Heart left ventricle (tissue), 16 donors: ENCODE measurements around the gene TMED6. TPM values are rescaled to one million over a fixed set of nuclear protein-coding genes. Genes with fewer than 3 reads are reported as not detected.

Experiments used
- ATAC-seq, 4 donors: fragments of 200-7000 bp; cut with Tn5 transposase; one replicate each; pipeline ENCODE4 v1.9.1; 2020 to 2022; ENCODE audit warnings: moderate library complexity in 4 of 4, mild to moderate bottlenecking in 3 of 4, moderate number of reproducible peaks in 1 of 4
- DNase-seq, 5 donors: peaks; one replicate each; pipeline ENCODE4 v3.0.0-alpha.2; 2020
- H3K27ac ChIP-seq, 12 donors: fragments of 200-600 bp; sonication (generic) in 4 of 12; one replicate each; pipeline versions ENCODE4 v1.5.0 to v1.8.0; 2016 to 2022; ENCODE audit warnings: mild to moderate bottlenecking in 2 of 12
- H3K27me3 ChIP-seq, 9 donors: fragments of 200-600 bp; sonication (generic) in 2 of 9; one replicate each; pipeline versions ENCODE4 v1.5.1 to v1.8.0; 2016 to 2022; ENCODE audit warnings: mild to moderate bottlenecking in 3 of 9
- H3K36me3 ChIP-seq, 9 donors: fragments of 200-600 bp; sonication (generic) in 2 of 9; one replicate each; pipeline versions ENCODE4 v1.5.0 to v1.8.0; 2018 to 2022; ENCODE audit warnings: mild to moderate bottlenecking in 2 of 9
- H3K4me1 ChIP-seq, 12 donors: fragments of 200-600 bp; sonication (generic) in 4 of 12; one replicate each; pipeline versions ENCODE4 v1.5.0 to v1.8.0; 2016 to 2022; ENCODE audit warnings: mild to moderate bottlenecking in 3 of 12
- H3K4me3 ChIP-seq, 12 donors: fragments of 200-600 bp; sonication (generic) in 4 of 12; one replicate each; pipeline versions ENCODE4 v1.5.0 to v1.8.0; 2017 to 2022; ENCODE audit warnings: mild to moderate bottlenecking in 9 of 12, moderate library complexity in 4 of 12
- H3K9me3 ChIP-seq, 12 donors: fragments of 200-600 bp; sonication (generic) in 4 of 12; one replicate each; pipeline versions ENCODE4 v1.5.0 to v1.8.0; 2016 to 2022; ENCODE audit warnings: mild to moderate bottlenecking in 1 of 12
- POLR2A ChIP-seq, 2 donors: fragments of 450-650 bp; IDR thresholded peaks; one replicate each; pipeline ENCODE4 v1.6.1; 2017; ENCODE audit warnings: antibody characterized with exemption in 2 of 2, mild to moderate bottlenecking in 2 of 2, moderate library complexity in 2 of 2
- whole genome bisulfite sequencing, 4 donors: extraction: QIAGEN DNeasy Blood & Tissue Kit in 2 of 4; methylation state at CpG; one replicate each; pipeline versions ENCODE4 v1.1.5 to v1.1.7; 2013 to 2018; 5-methylcytosine and 5-hydroxymethylcytosine counted together
- intact Hi-C, 10 donors: fragments of 100-400 bp; cut with DNase I; formaldehyde crosslinking; loops; one replicate each; pipeline versions ENCODE4 v1.11.1 to v1.14.2; 2022
- polyA plus RNA-seq, 2 donors: library from polyadenylated mRNA; stranded (reverse); fragments of 200-250 nt; gene quantifications; one replicate each; pipeline ENCODE4 v1.2.3, GENCODE V29; 2013
- total RNA-seq, 9 donors: library from RNA; depleted of rRNA in 2 of 9; stranded (reverse); fragments of >200 nt in 2 of 9; fragmentation: NEBNext Ultra II Directional in 3 of 9; extraction: Animal tissue kit (Norgen Biotek cat#: 25700) in 3 of 9; gene quantifications; one replicate each; pipeline versions ENCODE4 v1.1.0 to v1.2.4, GENCODE V29; 2016 to 2023
- TF ChIP-seq, protein P1 (sequence below), 12 donors: fragments of 200-600 bp; sonication (generic) in 4 of 12; IDR thresholded peaks; one replicate each; pipeline versions ENCODE4 v1.5.0 to v1.8.0; 2018 to 2022; ENCODE audit warnings: antibody characterized with exemption in 12 of 12, mild to moderate bottlenecking in 5 of 12
- donor health status: ischemic (EF 13 %, LVEDD 7.1; RV severe dilation, severe dysfunction).
- donor health status: healthy with polysubstance abuse.
- donor health status: DM: no; HTN: yes; CAD: no.
- donor health status: DM: no; HTN: no; CAD: no.
- donor health status: ischemic (EF 25% LVEDD 6.9; RV normal size, moderate dysfunction).
- donor health status: ischemic (EF 25% LVEDD 5.7; RV mildly dilated, moderate dysfunction).
- donor health status: healthy.
- donor health status: DM: yes; HTN: yes; CAD: no.
- donor health status: ischemic (EF 35%, LVEDD 5.7; RV mildly dilated, moderate dysfunction).
- donor health status: nonischemic (EF 11% LVEDD 7.7; RV severe dilation, severe dysfunction).
- donor health status: DM: yes; HTN: yes; CAD: no.
- donor health status: PGD.
- donor health status: ischemic (EF 29% LVEDD 5.4; RV normal size, mild dysfunction).
- donor health status: nonischemic (EF 23%, LVEDD 6.1; RV moderate dilation, normal function).

The TMED6 gene
- total and polyA plus RNA-seq, 11 donors: 0.08 to 0.76 (median 0.56) TPM; not detected in 8

DNA sequence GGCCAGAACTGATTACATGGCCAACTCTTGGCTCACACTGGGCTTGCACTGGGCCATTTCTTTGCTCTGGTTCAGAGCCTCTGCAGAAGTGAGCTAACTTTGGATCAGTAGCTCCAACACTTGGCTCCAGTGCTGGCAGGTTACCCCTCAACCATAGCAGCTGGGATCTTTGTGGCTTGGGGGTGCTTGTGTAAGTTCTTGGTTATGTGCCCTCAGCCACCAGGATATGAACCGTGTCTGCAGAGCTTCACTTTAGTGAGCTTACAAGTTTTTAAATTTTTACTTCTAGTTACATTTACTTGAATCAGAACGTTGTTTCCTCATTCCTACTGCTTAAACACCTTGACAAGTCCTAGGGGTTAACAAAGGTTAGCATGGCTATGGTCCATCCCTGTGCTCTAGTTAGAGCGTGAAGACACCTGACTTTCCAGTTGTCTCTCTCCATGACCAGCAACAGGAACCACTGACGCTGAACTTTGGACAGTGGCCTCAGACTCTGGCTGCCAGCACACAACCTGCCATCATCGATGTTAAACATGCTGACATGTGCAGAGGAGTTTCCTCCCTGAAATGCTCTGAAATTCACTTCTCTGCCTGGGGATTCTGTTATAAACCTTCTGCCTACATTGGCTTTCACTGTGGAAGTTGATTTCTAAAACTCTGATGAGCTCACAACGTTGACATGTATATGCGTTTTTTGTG, 25.3 kb downstream of the TMED6 start:
- no peaks in the 10 kb centered on the region for H3K27me3 ChIP-seq
- no peak overlapping the region for H3K27ac ChIP-seq
- DNase-seq: no peak
- ATAC-seq: no peak
- H3K4me3 ChIP-seq: no peak overlapping the region
- peaks cover 3 to 58% (median 34%) of the 10 kb centered on the region in 12 donors for H3K4me1 ChIP-seq
- peaks cover 5 to 74% (median 64%) of the 10 kb centered on the region in 9 donors for H3K36me3 ChIP-seq
- WGBS, 4 donors: 49 to 56% (median 53%) methylated on average over 7 of the region's 7 CpGs
- intact Hi-C loops: no loop called here
- H3K9me3 ChIP-seq: no peaks in the 10 kb centered on the region
- TF ChIP-seq, protein P1, sequence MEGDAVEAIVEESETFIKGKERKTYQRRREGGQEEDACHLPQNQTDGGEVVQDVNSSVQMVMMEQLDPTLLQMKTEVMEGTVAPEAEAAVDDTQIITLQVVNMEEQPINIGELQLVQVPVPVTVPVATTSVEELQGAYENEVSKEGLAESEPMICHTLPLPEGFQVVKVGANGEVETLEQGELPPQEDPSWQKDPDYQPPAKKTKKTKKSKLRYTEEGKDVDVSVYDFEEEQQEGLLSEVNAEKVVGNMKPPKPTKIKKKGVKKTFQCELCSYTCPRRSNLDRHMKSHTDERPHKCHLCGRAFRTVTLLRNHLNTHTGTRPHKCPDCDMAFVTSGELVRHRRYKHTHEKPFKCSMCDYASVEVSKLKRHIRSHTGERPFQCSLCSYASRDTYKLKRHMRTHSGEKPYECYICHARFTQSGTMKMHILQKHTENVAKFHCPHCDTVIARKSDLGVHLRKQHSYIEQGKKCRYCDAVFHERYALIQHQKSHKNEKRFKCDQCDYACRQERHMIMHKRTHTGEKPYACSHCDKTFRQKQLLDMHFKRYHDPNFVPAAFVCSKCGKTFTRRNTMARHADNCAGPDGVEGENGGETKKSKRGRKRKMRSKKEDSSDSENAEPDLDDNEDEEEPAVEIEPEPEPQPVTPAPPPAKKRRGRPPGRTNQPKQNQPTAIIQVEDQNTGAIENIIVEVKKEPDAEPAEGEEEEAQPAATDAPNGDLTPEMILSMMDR (IDR thresholded peaks at IDR 0.05): no peak
- no peak for TF ChIP-seq POLR2A (IDR thresholded peaks at IDR 0.05)

DNA sequence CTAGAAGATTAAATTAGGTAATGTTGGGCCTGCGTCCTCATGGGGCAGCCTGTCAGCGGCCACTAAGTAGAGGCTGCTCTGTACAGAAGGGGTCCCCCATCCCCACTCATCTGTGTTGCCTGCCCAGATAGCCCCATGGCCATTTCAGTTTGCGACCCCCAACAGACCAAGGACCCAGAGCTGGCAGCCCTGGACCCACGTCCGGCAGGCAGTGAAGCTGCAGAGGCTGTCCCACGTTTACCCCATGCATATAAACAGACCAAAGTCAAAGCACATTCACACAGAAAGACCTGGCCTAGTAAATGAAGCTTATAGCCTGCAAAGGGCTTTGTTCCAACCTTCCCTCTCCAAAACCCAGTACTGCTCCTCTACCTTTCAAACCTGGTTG, 25.8 kb downstream of the TMED6 start:
- Histone ChIP-seq H3K36me3 (peaks cover 5 to 80% (median 70%) of the 10 kb centered on the region in 9 donors), H3K4me1 (peaks cover 3 to 53% (median 28%) of the 10 kb centered on the region in 12 donors), H3K27me3 (no peaks in the 10 kb centered on the region), H3K4me3 (no peak overlapping the region), H3K27ac (no peak overlapping the region), H3K9me3 (no peaks in the 10 kb centered on the region)
- TF ChIP-seq, protein P1 (IDR thresholded peaks at IDR 0.05): no peak
- no peak for TF ChIP-seq POLR2A (IDR thresholded peaks at IDR 0.05)
- ATAC-seq: no peak
- no peak for DNase-seq
- 85 to 90% (median 87%) methylated on average over 6 of the region's 6 CpGs for WGBS, 4 donors
- intact Hi-C loops: no loop called here

DNA sequence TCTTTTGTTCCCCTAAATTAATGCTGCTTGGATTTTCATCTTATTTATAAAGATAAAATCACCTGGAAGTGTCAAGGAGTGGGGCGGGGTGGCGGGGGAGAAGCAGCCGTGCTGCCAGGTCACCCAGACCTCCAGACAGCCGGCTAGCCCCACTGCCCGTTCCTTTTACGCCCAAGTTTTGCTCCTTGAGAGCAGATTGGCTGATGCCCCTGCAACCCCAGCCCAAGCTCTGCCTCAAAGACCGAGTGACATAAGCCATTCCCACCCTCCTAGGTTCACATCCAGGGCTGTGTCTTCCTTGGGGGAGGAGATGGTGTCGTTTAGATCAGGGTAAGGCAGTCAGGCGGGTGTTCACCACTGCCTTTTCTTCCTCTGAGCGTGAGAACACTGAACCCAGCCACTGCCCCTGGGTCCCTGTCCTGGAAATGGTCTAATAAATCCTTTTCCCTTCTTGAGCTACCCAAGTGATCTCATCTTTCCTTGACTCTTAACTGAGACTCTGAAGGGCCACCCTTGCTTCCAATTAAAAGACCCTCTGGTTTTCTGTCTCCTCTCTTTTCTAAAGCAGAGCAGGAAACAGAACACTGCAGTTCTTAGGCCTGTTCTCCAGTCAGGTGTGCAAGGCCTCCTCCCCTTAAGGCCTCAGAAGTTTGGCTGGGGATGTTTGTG, 26.9 kb downstream of the TMED6 start:
- ATAC-seq (no peak), DNase-seq (no peak)
- no peak overlapping the region for H3K27ac ChIP-seq
- peaks cover 5 to 90% (median 80%) of the 10 kb centered on the region in 9 donors for H3K36me3 ChIP-seq
- peaks cover 3 to 51% (median 26%) of the 10 kb centered on the region in 12 donors for H3K4me1 ChIP-seq
- H3K9me3 ChIP-seq: no peaks in the 10 kb centered on the region
- WGBS, 4 donors: 77 to 81% (median 79%) methylated on average over 10 of the region's 10 CpGs
- TF ChIP-seq, protein P1 (IDR thresholded peaks at IDR 0.05): no peak
- TF ChIP-seq POLR2A (IDR thresholded peaks at IDR 0.05): no peak
- no peaks in the 10 kb centered on the region for H3K27me3 ChIP-seq
- H3K4me3 ChIP-seq: no peak overlapping the region
- intact Hi-C loops: no loop called here

DNA sequence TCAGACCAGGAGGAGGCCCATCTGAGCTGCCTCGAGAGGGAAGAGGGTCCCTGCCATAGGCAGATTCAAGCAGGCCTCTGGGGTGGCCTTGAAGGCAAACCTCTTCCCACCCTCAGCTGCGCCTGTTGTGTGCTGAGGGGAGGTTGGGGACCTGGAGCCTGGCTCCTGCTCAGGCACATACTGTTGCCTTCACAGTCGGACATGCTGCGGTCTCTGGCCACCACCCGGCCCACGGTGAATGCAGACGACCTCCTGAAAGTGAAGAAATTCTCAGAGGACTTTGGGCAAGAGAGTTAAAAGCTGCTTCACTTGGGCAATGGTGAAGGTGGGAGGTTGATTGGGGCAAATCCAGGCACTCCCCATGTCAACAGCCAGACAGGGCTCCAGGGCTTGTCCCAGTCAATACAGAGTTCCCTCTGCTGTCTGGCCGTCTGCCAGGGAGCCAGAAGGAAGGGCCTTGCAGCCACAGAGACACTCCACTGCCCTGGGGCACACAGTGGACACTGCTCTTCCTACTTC, 27.5 kb downstream of the TMED6 start:
- Histone ChIP-seq H3K9me3 (no peaks in the 10 kb centered on the region), H3K27me3 (no peaks in the 10 kb centered on the region), H3K36me3 (peaks cover 5 to 97% (median 87%) of the 10 kb centered on the region in 9 donors), H3K4me1 (peaks cover 3 to 44% (median 20%) of the 10 kb centered on the region in 12 donors), H3K4me3 (no peak overlapping the region), H3K27ac (no peak overlapping the region)
- intact Hi-C loops: no loop called here
- ATAC-seq (peak in 3 of 4 donors; percentile 57 to 66 (median 63)), DNase-seq (peak; percentile 52 to 83 (median 73))
- WGBS, 4 donors: 76 to 83% (median 77%) methylated on average over 8 of the region's 8 CpGs
- TF ChIP-seq POLR2A (IDR thresholded peaks at IDR 0.05): no peak
- TF ChIP-seq, protein P1 (IDR thresholded peaks at IDR 0.05): no peak
